ENCODE measurements around the gene CHCHD10. TPM values are rescaled to one million over a fixed set of nuclear protein-coding genes. Genes with fewer than 3 reads are reported as not detected.

The CHCHD10 gene
- total and polyA plus RNA-seq, 2 of the 13 experiments (the other 11 are each of a cell fraction or from before 2014, with no cell fraction given): 37.0 to 62.8 TPM

- BruUV-seq (replicated peaks): no TSS peak
- no peaks in the 10 kb centered on the region for H3K27me3 ChIP-seq (ENCODE audit: control insufficient read depth in 1 of 2, insufficient read depth in 2 of 2, low read length in 2 of 2)
- H3K9ac ChIP-seq (ENCODE audit: insufficient read depth, low read depth, low read length): no peak overlapping the region
- intact Hi-C loops (cut with micrococcal nuclease; ENCODE audit: unreplicated experiment): no loop called here
- H3K27ac ChIP-seq (ENCODE audit: extremely low read length, insufficient read depth, low read length): no peak overlapping the region
- DNase-seq (ENCODE audit: low spot score): no peak
- H3K4me3 ChIP-seq (replicated peaks in 1 of 3; ENCODE audit: insufficient read depth in 1 of 3, low read depth in 2 of 3, low read length in 3 of 3): no peak overlapping the region
- TF ChIP-seq AGO2 (optimal IDR thresholded peaks at IDR 0.05; ENCODE audit: low read depth, low read length) (peak; percentile 62), GLI4 (CRISPR knock-in tag; IDR thresholded peaks at IDR 0.05; ENCODE audit: borderline replicate concordance) (no peak), ZNF205 (CRISPR knock-in tag; IDR thresholded peaks at IDR 0.05) (no peak), HNF4A (CRISPR knock-in tag; IDR thresholded peaks at IDR 0.05) (0 out of 2 replicates have a peak, but pooled peaks have one; percentile 40), CEBPB (IDR thresholded peaks at IDR 0.05; ENCODE audit: borderline replicate concordance, low read depth, low read length) (peak; percentile 37; the same call in 1 of the 2 replicates)
- 93% methylated on average over 7 of the region's 21 CpGs for WGBS (ENCODE audit: low lambda C conversion rate)
- in situ Hi-C loops (cut with HindIII; ENCODE audit: extremely low pct_ligation_motif_present, low pct_unique_long_range_greater_than_20kb): no loop called here
- no peak overlapping the region for H3K4me2 ChIP-seq (ENCODE audit: low read depth, low read length)
- no peaks in the 10 kb centered on the region for H3K79me2 ChIP-seq (ENCODE audit: insufficient read depth, low read length)
- ATAC-seq: peak; percentile 35
- H3K9me3 ChIP-seq (ENCODE audit: low read length): no peaks in the 10 kb centered on the region
- FAIRE-seq: no peak
- ChIA-PET CTCF (ENCODE audit: low intra/inter-chr PET ratio, low total read pairs) (no interaction called here), POLR2A (interaction anchor here (1.5 to 1.6 kb wide), 2 partner anchors 29 to 54 kb away, joined by 4 read pairs; partner anchors contain the start of gene SLC2A11)
- H3K36me3 ChIP-seq (replicated peaks in 1 of 2; ENCODE audit: control insufficient read depth in 1 of 2, insufficient read depth in 2 of 2, low read length in 2 of 2): peaks cover 30 to 66% of the 10 kb centered on the region in 2 experiments
- no peak overlapping the region for H2AFZ ChIP-seq (ENCODE audit: low read length)
- H4K20me1 ChIP-seq (ENCODE audit: insufficient read depth, low read length): no peaks in the 10 kb centered on the region
- peaks cover 11% of the 10 kb centered on the region for H3K4me1 ChIP-seq (ENCODE audit: insufficient read depth, low read length)
Observed at GRCh38 chr22:23803001-23803819, 35.4 kb upstream of the CHCHD10 start.

DNA sequence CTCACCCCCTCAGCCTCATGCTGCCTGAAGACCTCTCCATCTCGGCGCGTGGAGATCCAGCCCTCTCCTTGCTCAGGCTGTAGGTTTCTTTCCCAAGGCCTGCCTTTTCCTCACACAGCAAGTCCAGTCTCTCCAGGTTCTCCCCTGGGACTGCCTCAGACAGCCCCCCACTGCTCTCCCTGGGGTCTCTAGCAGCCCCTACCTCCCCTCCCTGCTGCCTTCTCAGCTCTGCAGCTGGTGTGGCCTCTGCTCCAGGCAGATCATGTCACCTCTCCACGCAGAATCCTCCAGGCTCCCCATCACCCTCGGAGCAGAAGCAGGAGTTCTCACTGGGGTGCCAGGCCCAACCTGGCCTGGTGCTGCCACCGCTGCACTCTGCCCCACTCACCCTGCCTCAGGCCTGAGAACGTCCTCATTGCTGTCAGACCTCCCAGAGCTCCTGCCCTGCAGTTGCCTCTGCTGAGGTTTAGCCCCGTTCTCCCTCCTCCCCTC, 34.2 kb upstream of the CHCHD10 start:
- FAIRE-seq (no peak), DNase-seq (ENCODE audit: low spot score) (no peak), ATAC-seq (no peak)
- CTCF ChIA-PET (ENCODE audit: low intra/inter-chr PET ratio, low total read pairs): no interaction called here
- intact Hi-C loops (cut with micrococcal nuclease; ENCODE audit: unreplicated experiment): no loop called here
- Histone ChIP-seq H3K4me2 (ENCODE audit: low read depth, low read length) (no peak overlapping the region), H3K27ac (ENCODE audit: extremely low read length, insufficient read depth, low read length) (no peak overlapping the region), H4K20me1 (ENCODE audit: insufficient read depth, low read length) (no peaks in the 10 kb centered on the region), H3K4me3 (replicated peaks in 1 of 3; ENCODE audit: insufficient read depth in 1 of 3, low read depth in 2 of 3, low read length in 3 of 3) (no peak overlapping the region), H3K9ac (ENCODE audit: insufficient read depth, low read depth, low read length) (no peak overlapping the region), H3K27me3 (ENCODE audit: control insufficient read depth in 1 of 2, insufficient read depth in 2 of 2, low read length in 2 of 2) (no peaks in the 10 kb centered on the region), H2AFZ (ENCODE audit: low read length) (no peak overlapping the region), H3K36me3 (replicated peaks in 1 of 2; ENCODE audit: control insufficient read depth in 1 of 2, insufficient read depth in 2 of 2, low read length in 2 of 2) (peaks cover 34 to 69% of the 10 kb centered on the region in 2 experiments), H3K79me2 (ENCODE audit: insufficient read depth, low read length) (no peaks in the 10 kb centered on the region), H3K4me1 (ENCODE audit: insufficient read depth, low read length) (peaks cover 11% of the 10 kb centered on the region), H3K9me3 (ENCODE audit: low read length) (no peaks in the 10 kb centered on the region)
- 96% methylated on average over 7 of the region's 8 CpGs for WGBS (ENCODE audit: low lambda C conversion rate)
- BruUV-seq (replicated peaks): no TSS peak
- in situ Hi-C loops (cut with HindIII; ENCODE audit: extremely low pct_ligation_motif_present, low pct_unique_long_range_greater_than_20kb): no loop called here
- TF ChIP-seq, protein P1, sequence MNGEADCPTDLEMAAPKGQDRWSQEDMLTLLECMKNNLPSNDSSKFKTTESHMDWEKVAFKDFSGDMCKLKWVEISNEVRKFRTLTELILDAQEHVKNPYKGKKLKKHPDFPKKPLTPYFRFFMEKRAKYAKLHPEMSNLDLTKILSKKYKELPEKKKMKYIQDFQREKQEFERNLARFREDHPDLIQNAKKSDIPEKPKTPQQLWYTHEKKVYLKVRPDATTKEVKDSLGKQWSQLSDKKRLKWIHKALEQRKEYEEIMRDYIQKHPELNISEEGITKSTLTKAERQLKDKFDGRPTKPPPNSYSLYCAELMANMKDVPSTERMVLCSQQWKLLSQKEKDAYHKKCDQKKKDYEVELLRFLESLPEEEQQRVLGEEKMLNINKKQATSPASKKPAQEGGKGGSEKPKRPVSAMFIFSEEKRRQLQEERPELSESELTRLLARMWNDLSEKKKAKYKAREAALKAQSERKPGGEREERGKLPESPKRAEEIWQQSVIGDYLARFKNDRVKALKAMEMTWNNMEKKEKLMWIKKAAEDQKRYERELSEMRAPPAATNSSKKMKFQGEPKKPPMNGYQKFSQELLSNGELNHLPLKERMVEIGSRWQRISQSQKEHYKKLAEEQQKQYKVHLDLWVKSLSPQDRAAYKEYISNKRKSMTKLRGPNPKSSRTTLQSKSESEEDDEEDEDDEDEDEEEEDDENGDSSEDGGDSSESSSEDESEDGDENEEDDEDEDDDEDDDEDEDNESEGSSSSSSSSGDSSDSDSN (CRISPR knock-in tag; IDR thresholded peaks at IDR 0.05): no peak
- TF ChIP-seq AGO2 (optimal IDR thresholded peaks at IDR 0.05; ENCODE audit: low read depth, low read length): peak; percentile 6
- POLR2A ChIA-PET: interaction anchor here (1.5 to 1.6 kb wide), 2 partner anchors 28 to 56 kb away, joined by 4 read pairs; partner anchors contain the start of gene SLC2A11
